ENCODE results near the gene MBNL2.

Gene MBNL2

DNA sequence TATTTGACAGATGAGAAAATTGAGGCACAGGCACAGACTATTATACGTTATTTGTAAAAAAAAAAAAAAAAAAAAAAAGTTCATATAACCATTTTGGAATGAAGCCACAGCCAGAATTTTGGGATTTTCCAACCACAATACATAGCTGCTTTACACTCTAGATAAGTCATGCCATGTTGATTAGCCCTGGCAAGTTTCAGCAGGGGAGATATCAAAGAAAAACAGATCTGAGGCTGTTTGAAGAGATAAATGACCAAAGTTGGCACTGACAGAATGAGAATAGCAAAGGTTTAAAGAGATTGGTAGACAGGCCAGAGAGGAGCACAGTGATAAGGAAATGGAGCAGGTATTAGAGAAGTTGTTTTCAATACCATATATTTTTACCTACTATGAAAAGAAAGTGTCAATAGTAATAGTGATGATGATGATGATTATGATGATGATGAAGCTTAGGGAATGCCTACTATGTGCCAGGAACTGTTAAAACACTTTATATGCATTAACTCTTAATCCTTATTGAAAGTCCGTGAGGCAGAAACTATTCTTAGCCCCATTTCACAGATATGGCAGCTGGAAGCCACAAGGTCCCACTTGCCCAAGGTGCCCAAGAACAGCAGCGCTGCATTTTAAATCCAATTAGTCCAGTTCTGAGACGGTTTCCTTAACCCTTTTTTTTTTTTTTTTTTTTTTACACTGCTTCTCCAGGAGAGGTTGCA, 105.5 kb downstream of the MBNL2 start:
- DNase-seq (ENCODE audit: low read depth), result no peak

GRCh38 chr13:97328222-97328790, 106.2 kb downstream of the MBNL2 start:
- no peak for DNase-seq (ENCODE audit: low read depth)

DNA sequence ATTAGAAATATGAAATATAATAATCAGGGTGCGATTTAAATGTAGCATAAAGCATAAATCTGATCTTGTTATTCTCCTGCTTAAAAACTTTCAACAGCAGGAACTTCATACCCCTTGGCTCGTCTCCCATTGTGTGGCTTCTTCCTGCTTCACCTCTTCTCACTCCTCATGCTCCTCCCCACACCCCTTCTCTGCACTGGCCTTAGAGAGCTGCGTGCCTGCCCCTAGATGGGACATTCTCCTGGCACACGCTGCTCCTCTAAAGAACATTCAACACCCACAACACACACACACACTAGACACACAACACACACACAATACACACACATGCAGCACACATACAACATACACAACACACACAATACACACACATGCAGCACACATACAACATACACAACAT, 107.2 kb downstream of the MBNL2 start:
- DNase-seq (ENCODE audit: low read depth), result no peak

- no peak for DNase-seq (ENCODE audit: low read depth)
These were observed 108.3 kb downstream of the MBNL2 start for GRCh38 chr13:97330448-97330847.

DNA sequence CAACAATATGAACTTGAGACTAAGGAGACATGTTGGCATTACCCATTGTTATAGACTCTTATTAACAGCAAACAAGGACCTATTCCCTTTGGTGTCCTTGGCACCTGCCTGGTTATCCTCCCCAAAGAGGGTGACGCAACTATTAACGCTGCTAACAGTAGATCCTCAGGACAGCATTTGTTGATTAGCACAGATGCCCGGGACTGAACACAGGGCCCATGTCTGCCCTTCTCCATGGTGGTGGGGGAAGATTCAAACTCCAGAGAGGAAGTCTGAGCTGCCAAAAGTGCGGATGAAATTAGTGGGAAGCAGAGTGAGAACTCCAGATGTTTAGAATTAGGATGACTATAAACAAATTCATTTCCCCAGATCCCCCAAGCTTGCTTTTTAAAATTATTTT, 110.6 kb downstream of the MBNL2 start:
- DNase-seq (ENCODE audit: low read depth), result no peak

DNA sequence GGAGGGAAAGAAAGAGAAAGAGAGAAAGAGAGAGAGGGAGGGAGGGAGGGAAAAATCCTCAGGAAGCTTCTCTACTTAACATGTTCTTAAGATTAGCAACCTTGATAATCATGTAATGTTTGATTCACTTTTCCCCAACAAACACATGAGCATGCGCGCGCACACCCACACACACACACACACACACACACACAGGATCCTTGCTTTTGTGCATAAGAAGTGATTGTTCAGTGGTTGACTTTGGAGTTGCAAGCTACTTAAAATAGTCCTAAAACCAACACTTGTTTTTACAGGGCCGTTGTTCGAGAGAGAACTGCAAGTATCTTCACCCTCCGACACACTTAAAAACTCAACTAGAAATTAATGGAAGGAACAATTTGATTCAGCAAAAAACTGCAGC, 111.8 kb downstream of the MBNL2 start:
- no peak for DNase-seq (ENCODE audit: low read depth)

DNA sequence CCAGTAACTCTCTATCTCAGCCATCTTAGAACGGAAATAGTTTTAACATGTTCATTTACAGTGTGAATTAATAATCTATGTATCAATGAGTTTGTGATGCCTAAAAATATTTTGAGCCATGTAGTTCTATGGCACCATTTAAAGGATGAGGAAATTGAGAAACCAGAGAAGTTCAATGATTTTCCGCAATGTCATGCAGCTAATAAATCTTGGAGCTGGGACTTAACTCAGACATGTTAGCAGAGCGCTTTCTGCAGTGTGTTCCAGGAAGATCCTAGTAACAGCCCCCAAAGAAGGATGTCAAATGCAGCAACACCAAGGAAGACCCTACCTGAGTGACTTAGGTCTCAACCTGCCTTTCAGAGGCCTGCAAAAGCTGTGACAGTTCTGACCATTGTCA, 112.6 kb downstream of the MBNL2 start:
- no peak for DNase-seq (ENCODE audit: low read depth)

GRCh38 chr13:97335488-97336134, 113.5 kb downstream of the MBNL2 start:
- no peak for DNase-seq (ENCODE audit: low read depth)

DNA sequence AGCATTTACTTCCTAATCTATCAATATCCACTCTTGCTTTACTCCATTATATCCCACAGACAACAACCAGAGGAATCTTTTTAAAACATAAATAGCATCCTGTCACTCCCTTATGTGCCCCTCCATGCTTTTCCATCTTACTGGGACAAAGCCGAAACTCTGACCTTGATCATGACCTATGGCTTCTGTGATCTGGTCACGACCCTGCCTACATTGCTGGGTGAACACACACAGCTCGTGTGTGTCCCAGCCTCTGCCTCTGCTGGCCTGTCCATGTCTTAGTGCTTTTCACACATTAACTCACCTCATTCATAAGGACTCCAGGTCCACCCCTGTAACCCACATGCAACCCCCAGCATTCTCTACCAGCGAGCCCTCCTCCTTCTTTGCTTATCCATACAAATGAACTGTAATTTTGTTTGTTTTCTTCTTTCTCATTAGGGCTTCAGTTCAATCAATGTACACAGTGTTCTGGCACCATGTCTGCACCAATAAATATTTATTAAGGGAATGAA, 115.9 kb downstream of the MBNL2 start:
- DNase-seq (ENCODE audit: low read depth), result no peak

- DNase-seq (ENCODE audit: low read depth), result no peak
These were observed 116.4 kb downstream of the MBNL2 start for GRCh38 chr13:97338571-97338970.

DNA sequence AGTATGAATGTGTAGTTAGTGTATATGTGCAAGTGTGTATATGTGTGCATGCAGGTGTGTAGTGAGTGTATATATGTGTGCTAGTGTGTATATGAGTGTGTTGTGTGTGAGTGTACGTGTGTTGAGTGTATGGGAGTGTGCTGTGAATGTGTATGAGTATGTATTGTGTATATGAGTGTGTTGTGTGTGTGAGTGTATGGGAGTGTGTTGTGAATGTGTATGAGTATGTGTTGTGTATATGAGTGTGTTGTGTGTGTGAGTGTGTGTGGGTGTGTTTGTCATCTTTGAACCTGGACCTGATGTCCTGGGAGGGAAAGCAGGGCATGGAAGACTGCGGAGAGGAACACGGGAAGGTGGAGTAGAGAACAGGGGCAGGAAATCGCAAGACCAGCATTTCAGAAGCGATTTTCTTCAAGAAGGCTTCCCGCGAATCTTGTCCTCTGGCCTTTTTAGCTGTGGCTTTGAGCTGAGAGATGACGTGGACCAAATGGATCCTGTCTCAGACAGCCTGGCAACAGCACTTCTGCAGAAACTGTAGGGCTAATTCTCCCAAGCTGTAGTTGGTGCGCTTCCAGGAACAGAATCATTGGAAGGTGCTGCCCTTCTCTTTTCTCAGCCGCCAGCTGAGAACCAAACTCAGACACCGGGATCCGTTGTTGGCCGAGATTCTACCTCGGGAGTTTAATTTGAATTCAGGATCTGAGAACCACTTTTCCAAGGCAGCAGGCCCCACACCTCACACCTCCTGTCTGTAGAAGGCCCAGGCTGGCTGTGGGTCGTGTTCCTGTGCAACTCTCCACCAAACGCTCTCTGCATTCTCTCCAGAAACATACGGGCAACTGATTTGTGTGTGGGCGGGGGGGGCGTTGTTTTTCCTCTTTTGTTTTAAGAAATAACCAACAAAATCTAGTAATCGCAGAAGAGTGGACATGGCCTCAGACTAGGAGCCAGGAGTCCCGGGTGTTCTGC, 117.2 kb downstream of the MBNL2 start:
- no peak for DNase-seq (ENCODE audit: low read depth)

GRCh38 chr13:97339988-97340749, 118.0 kb downstream of the MBNL2 start:
- no peak for DNase-seq (ENCODE audit: low read depth)

GRCh38 chr13:97341135-97341534, 119.0 kb downstream of the MBNL2 start:
- no peak for DNase-seq (ENCODE audit: low read depth)

DNA sequence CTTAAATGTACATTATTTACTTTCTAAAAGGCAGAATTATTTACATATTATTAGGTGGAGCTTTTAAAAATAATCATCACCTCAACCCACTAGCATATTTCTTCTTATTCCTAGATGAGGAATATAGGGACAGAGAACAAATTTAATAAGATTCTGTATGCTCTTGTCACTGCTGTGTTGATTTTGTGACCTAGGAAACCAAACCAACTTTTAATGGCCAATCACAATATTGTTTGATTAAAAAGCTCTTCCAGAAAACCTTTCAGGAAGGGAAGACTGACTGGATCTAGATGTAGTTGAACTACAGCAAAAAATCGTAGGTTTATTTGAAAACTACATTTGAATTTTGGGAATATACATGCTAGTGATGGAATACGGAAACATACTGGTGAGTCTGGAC, 120.0 kb downstream of the MBNL2 start:
- DNase-seq (ENCODE audit: low read depth), result no peak

GRCh38 chr13:97342936-97343335, 120.8 kb downstream of the MBNL2 start:
- DNase-seq (ENCODE audit: low read depth), result no peak

DNA sequence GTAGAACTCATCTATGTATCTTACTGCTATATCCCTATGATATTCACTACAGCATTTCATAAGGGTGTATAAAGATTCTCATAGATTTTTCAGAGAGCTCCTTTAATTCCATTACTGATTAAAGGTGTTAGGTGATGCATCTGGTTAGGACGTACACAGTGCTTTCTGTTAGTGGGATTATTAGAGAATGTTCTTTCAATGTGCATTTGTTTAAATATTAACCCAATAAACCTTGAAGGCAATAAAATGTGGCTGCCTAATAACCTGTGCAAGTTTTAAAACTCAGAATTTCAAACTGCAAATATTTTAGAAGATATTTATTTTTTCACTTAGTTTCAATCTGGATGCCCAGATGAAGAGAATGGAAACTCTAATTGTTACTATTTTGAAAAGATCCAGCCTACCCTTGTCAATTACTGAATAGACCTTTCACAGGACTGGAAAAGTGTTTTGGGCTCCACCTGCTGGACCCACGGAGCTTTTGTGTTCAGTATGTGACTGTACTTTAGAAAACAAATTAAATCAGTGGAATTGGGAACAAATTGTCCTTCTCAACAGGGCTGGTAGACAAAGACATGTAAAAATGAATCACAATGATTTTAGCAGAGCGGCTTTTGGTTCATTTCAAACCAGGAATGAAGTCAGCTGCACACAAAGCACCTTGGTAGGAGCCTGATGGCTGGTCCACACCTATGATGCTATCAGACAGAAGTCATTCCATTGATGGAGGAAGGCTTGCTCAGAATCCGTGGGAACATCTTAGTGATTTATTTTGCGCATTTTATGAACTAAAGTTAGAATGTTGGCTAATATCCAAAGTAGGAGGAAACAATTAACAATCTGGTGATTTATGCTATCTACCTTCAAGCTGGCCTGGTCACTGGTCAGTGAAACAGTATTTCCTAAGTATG, 122.4 kb downstream of the MBNL2 start:
- no peak for DNase-seq (ENCODE audit: low read depth)

DNA sequence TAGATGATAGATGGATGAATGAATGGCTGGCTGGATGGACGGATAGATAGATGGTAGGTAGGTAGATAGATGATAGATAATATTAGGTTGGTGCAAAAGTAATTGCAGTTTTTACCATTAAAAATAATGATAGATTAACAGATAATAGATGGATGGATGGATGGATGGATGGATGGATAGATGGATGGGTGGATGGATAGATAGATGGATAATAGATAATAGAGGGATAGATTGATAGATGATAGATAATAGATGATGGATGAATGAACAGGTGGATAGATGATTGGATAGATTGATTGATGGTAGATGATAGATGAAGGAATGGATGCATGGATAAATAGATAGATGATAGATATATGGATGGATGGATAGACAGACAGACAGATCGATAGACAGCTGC, 124.0 kb downstream of the MBNL2 start:
- DNase-seq (ENCODE audit: low read depth), result no peak

GRCh38 chr13:97346561-97347254, 124.6 kb downstream of the MBNL2 start:
- no peak for DNase-seq (ENCODE audit: low read depth)

- no peak for DNase-seq (ENCODE audit: low read depth)
These were observed 125.3 kb downstream of the MBNL2 start for GRCh38 chr13:97347255-97347932.

Data from stimulated activated CD8-positive, alpha-beta memory T cell treated with anti-CD3 and anti-CD28 coated beads, Interleukin-12 subunit alpha, Interleukin-12 subunit beta, amount 100 ng/mL, for 4 hours (primary cell).